Sigmoid colon (tissue), 7 donors: ENCODE data around the gene SCLY. TPM values are rescaled to one million over a fixed set of nuclear protein-coding genes. Genes with fewer than 3 reads are reported as not detected.
"Not testable (repeated sequence)": the region's sequence is repeated elsewhere in the genome, so short reads cannot be mapped to it uniquely, and the experiment has no call there.

Experiments used
- DNase-seq: peaks from one replicate; pipeline ENCODE4 v3.0.0-alpha.2; 2019
- H3K27ac ChIP-seq, 4 donors: fragments of 200-600 bp; sonication (generic); one replicate each; pipeline ENCODE4 v1.5.1; 2016 to 2019; ENCODE audit warnings: mild to moderate bottlenecking in 1 of 4
- H3K27me3 ChIP-seq, 3 donors: fragments of 200-600 bp; sonication (generic); one replicate each; pipeline ENCODE4 v1.5.1; 2019; ENCODE audit warnings: mild to moderate bottlenecking in 1 of 3
- H3K36me3 ChIP-seq, 4 donors: fragments of 200-600 bp; sonication (generic); one replicate each; pipeline ENCODE4 v1.5.1; 2016 to 2019
- H3K4me1 ChIP-seq, 4 donors: fragments of 200-600 bp; sonication (generic); one replicate each; pipeline ENCODE4 v1.5.1; 2017 to 2019
- H3K4me3 ChIP-seq, 4 donors: fragments of 200-600 bp; sonication (generic); one replicate each; pipeline ENCODE4 v1.5.1; 2017 to 2019; ENCODE audit warnings: mild to moderate bottlenecking in 2 of 4, moderate library complexity in 1 of 4
- H3K9me3 ChIP-seq, 4 donors: fragments of 200-600 bp in 3 of 4; sonication (generic) in 3 of 4; one replicate each; pipeline versions ENCODE4 v1.5.1 to v1.6.1; 2013 to 2019
- EP300 ChIP-seq, 4 donors: sonication (generic); formaldehyde crosslinking; IDR thresholded peaks; one replicate each; pipeline ENCODE4 v1.6.1; 2017; ENCODE audit warnings: antibody characterized with exemption in 4 of 4
- POLR2A ChIP-seq, 2 donors: fragments of 450-650 bp; IDR thresholded peaks; one replicate each; pipeline ENCODE4 v1.6.1; 2016; ENCODE audit warnings: antibody characterized with exemption in 2 of 2, mild to moderate bottlenecking in 2 of 2, moderate library complexity in 2 of 2
- POLR2AphosphoS5 ChIP-seq, 4 donors: sonication (generic); formaldehyde crosslinking; IDR thresholded peaks; one replicate each; pipeline ENCODE4 v1.6.1; 2017; ENCODE audit warnings: antibody characterized with exemption in 4 of 4
- WGBS, 2 donors: extraction: QIAGEN DNeasy Blood & Tissue Kit; methylation state at CpG; one replicate each; pipeline ENCODE4 v1.1.7; 2013; 5-methylcytosine and 5-hydroxymethylcytosine counted together
- intact Hi-C: fragments of 100-400 bp; cut with DNase I; formaldehyde crosslinking; loops from one replicate; pipeline ENCODE4 v1.15.1; 2023
- polyA plus RNA-seq, 3 donors: library from polyadenylated mRNA; stranded (reverse); fragments of 200-250 nt; gene quantifications; one replicate each; pipeline ENCODE4 v1.2.3, GENCODE V29; 2013
- total RNA-seq, 4 donors: library from RNA; depleted of rRNA; stranded (reverse); fragments of >200 nt; gene quantifications; one replicate each; pipeline ENCODE4 v1.1.0, GENCODE V29; 2016
- TF ChIP-seq, protein P1 (sequence below), 4 experiments: fragments of 450-650 bp in 3 of 4; fragments of 200-600 bp in 1 of 4; IDR thresholded peaks; one replicate each; pipeline ENCODE4 v1.5.1; 2016 to 2019; ENCODE audit warnings: antibody characterized with exemption in 4 of 4, mild to moderate bottlenecking in 3 of 4, moderate library complexity in 2 of 4
- donor health status: healthy with polysubstance abuse.
- donor health status: Bipolar disorder and iron deficiency.
- donor health status: healthy.

SCLY gene
- total and polyA plus RNA-seq, 7 donors = 5.4 to 19.5 (median 10.9) TPM

DNA sequence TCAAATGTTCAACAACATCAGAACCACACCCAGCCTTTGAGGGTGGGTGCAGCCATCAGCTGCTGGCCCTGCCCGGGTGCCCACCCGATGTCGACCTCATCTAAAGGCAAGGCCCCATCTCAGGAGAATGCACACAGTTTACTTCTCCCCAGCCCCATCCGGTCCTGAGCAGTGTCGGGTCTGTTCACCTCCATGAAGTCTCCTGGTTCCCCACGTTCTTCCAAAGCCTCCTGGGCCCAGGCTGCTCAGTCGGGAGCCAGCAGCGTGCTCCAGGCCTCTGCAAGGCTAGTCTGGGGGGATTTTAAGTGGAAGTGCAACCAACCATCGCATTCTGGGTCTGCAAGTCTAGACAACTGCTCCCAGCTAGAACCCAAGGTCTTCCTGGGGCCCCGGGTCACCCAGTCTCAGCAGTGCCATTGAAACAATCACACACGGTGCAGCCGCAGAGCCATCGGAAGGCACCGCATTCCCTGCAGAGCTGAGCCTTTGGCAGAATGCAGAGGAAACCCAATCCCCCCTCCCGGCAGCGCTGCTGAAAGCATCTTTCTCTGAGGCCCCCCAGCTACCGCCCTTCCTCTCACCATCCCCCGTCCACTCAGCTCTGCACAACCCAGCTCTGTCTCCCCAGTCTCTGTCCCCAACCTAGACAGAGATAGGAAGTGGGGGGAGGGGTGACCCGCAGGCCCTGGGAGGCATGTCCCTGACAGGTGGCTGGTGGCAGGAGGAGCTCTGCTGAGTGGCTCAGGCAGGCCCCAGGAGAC, 47.8 kb downstream of the SCLY start:
- TF ChIP-seq, protein P1, sequence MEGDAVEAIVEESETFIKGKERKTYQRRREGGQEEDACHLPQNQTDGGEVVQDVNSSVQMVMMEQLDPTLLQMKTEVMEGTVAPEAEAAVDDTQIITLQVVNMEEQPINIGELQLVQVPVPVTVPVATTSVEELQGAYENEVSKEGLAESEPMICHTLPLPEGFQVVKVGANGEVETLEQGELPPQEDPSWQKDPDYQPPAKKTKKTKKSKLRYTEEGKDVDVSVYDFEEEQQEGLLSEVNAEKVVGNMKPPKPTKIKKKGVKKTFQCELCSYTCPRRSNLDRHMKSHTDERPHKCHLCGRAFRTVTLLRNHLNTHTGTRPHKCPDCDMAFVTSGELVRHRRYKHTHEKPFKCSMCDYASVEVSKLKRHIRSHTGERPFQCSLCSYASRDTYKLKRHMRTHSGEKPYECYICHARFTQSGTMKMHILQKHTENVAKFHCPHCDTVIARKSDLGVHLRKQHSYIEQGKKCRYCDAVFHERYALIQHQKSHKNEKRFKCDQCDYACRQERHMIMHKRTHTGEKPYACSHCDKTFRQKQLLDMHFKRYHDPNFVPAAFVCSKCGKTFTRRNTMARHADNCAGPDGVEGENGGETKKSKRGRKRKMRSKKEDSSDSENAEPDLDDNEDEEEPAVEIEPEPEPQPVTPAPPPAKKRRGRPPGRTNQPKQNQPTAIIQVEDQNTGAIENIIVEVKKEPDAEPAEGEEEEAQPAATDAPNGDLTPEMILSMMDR (IDR thresholded peaks at IDR 0.05) = no peak
- TF ChIP-seq POLR2AphosphoS5 (IDR thresholded peaks at IDR 0.05) (no peak), EP300 (IDR thresholded peaks at IDR 0.05) (no peak), POLR2A (IDR thresholded peaks at IDR 0.05) (no peak)
- Histone ChIP-seq H3K4me1 (peaks cover 0 to 7% (median 0%) of the 10 kb centered on the region in 4 donors), H3K36me3 (no peaks in the 10 kb centered on the region), H3K27ac (no peak overlapping the region), H3K27me3 (no peaks in the 10 kb centered on the region), H3K9me3 (no peaks in the 10 kb centered on the region), H3K4me3 (no peak overlapping the region)
- intact Hi-C loops = no loop called here
- 46 to 59% methylated on average over 19 of the region's 19 CpGs for WGBS, 2 donors
- DNase-seq = peak; percentile 61

- Histone ChIP-seq H3K4me1 (peaks cover 0 to 6% (median 0%) of the 10 kb centered on the region in 4 donors), H3K27ac (no peak overlapping the region), H3K9me3 (no peaks in the 10 kb centered on the region), H3K4me3 (no peak overlapping the region), H3K36me3 (no peaks in the 10 kb centered on the region), H3K27me3 (peaks cover 0 to 4% (median 4%) of the 10 kb centered on the region in 3 donors)
- TF ChIP-seq POLR2A (IDR thresholded peaks at IDR 0.05) (no peak), EP300 (IDR thresholded peaks at IDR 0.05) (no peak), POLR2AphosphoS5 (IDR thresholded peaks at IDR 0.05) (no peak)
- TF ChIP-seq, protein P1 (IDR thresholded peaks at IDR 0.05) = no peak
- DNase-seq = no peak
- intact Hi-C loops = no loop called here
- WGBS, 2 donors = 94 to 96% methylated on average over 13 of the region's 13 CpGs
Observed at GRCh38 chr2:238113611-238114010, 52.8 kb downstream of the SCLY start.

GRCh38 chr2:238114331-238114841, 53.6 kb downstream of the SCLY start:
- 78 to 86% methylated on average over 16 of the region's 16 CpGs for WGBS, 2 donors
- Histone ChIP-seq H3K27ac (no peak overlapping the region), H3K9me3 (no peaks in the 10 kb centered on the region), H3K4me3 (no peak overlapping the region), H3K27me3 (peaks cover 0 to 4% (median 4%) of the 10 kb centered on the region in 3 donors), H3K36me3 (no peaks in the 10 kb centered on the region), H3K4me1 (no peaks in the 10 kb centered on the region)
- no peak for TF ChIP-seq POLR2AphosphoS5 (IDR thresholded peaks at IDR 0.05)
- no peak for TF ChIP-seq EP300 (IDR thresholded peaks at IDR 0.05)
- TF ChIP-seq POLR2A (IDR thresholded peaks at IDR 0.05) = no peak
- TF ChIP-seq, protein P1 (IDR thresholded peaks at IDR 0.05) = no peak
- intact Hi-C loops = no loop called here
- no peak for DNase-seq

- 83 to 89% methylated on average over 32 of the region's 32 CpGs for WGBS, 2 donors
- Histone ChIP-seq H3K4me3 (no peak overlapping the region), H3K27me3 (peaks cover 0 to 4% (median 4%) of the 10 kb centered on the region in 3 donors), H3K4me1 (no peaks in the 10 kb centered on the region), H3K36me3 (no peaks in the 10 kb centered on the region), H3K9me3 (no peaks in the 10 kb centered on the region), H3K27ac (no peak overlapping the region)
- no peak for DNase-seq
- intact Hi-C loops = no loop called here
- no peak for TF ChIP-seq EP300 (IDR thresholded peaks at IDR 0.05)
- no peak for TF ChIP-seq POLR2AphosphoS5 (IDR thresholded peaks at IDR 0.05)
- TF ChIP-seq POLR2A (IDR thresholded peaks at IDR 0.05) = no peak
- TF ChIP-seq, protein P1 (IDR thresholded peaks at IDR 0.05) = no peak
Observed at GRCh38 chr2:238114851-238115660, 54.3 kb downstream of the SCLY start.

DNA sequence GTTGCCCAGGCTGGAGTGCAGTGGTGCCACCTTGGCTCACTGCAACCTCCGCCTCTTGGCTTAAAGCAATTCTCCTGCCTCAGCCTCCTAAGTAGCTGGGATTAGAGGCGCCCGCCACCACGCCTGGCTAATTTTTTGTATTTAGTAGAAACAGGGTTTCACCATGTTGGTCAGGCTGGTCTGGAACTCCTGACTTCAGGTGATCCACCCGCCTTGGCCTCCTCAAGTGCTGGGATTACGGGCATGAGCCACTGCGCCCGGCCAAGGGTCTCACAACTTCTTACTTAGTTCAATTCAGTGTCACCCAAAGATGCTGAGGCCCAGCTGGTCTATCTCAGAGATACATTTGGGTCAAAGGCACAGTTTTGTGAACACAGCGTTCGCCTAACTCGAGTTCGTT, 54.9 kb downstream of the SCLY start:
- H3K4me1 ChIP-seq, H3K27ac ChIP-seq, H3K27me3 ChIP-seq, H3K9me3 ChIP-seq, H3K4me3 ChIP-seq, intact Hi-C loops, H3K36me3 ChIP-seq, DNase-seq: not testable (repeated sequence)
- WGBS, 2 donors = 92 to 93% methylated on average over 12 of the region's 12 CpGs
